K562 (cell line): ENCODE measurements around the gene ADAP1. TPM values are rescaled to one million over a fixed set of nuclear protein-coding genes. Genes with fewer than 3 reads are reported as not detected.
A peak's percentile ranks its signal among the peaks of the same experiment; 100 is the strongest.

Source experiments
- ATAC-seq: fragments of 200-7000 bp; cut with Tn5 transposase; 3 replicates; pipeline ENCODE4 v1.9.1; 2020; ENCODE audit warnings: moderate library complexity
- BruUV-seq: library from RNA; stranded (reverse); fragments of 400-500 nt; replicated peaks from 2 replicates; lab custom pipeline; 2021; lab: Mats Ljungman, UMichigan
- CTCF ChIA-PET: fragments of 300-600 bp; formaldehyde crosslinking; extraction: SDS; loops from one replicate; lab custom pipeline; 2021; ENCODE audit warnings: low intra/inter-chr PET ratio; lab: Yijun Ruan, JAX
- POLR2A ChIA-PET: fragments of 300-600, 350-650 bp; sonication (Branson Sonifier 250); formaldehyde crosslinking; extraction: SDS; loops from one replicate; lab custom pipeline; 2021; ENCODE audit warnings: antibody characterized with exemption, inconsistent platforms; lab: Yijun Ruan, JAX
- DNase-seq, 4 experiments: peaks; one replicate each; pipeline versions ENCODE4 v3.0.0 to v3.0.0-alpha.2; 2011 to 2018; ENCODE audit warnings: low spot score in 3 of 4, mixed read lengths in 3 of 4; ENCODE audit errors: extremely low read depth in 1 of 4
- FAIRE-seq: peaks from 2 replicates; lab custom pipeline; 2011; peaks lifted over from hg19 to GRCh38; lab: Jason Lieb, UNC
- H2AFZ ChIP-seq: 2 replicates; pipeline ENCODE4 v1.6.0; 2011; ENCODE audit warnings: low read depth, low read length, control low read depth, inconsistent platforms
- H3K27ac ChIP-seq: fragments of 200-600 bp; 3 replicates; pipeline ENCODE4 v1.8.0; 2011; ENCODE audit warnings: low read depth, mild to moderate bottlenecking, control low read depth, inconsistent platforms, low read length, moderate library complexity, mixed read lengths; ENCODE audit errors: extremely low read depth
- H3K27me3 ChIP-seq, 2 experiments: fragments of 300-600 bp in 1 of 2; 2 replicates in 1 of 2; 3 replicates in 1 of 2; pipeline versions ENCODE4 v1.6.0 to v1.8.0; 2011; ENCODE audit warnings: inconsistent platforms in 2 of 2, low read length in 2 of 2, mild to moderate bottlenecking in 1 of 2, mixed read lengths in 1 of 2, moderate library complexity in 1 of 2; ENCODE audit not compliant: control insufficient read depth in 2 of 2, insufficient read depth in 2 of 2
- H3K36me3 ChIP-seq: fragments of 300-600 bp; 3 replicates; pipeline ENCODE4 v1.8.0; 2011; ENCODE audit warnings: mild to moderate bottlenecking, low read length, inconsistent platforms; ENCODE audit not compliant: control insufficient read depth, insufficient read depth
- H3K4me1 ChIP-seq, 2 experiments: fragments of 200-600 bp in 1 of 2; replicated peaks in 1 of 2; 2 replicates in 1 of 2; 3 replicates in 1 of 2; pipeline versions ENCODE4 v1.5.1 to v1.8.0; 2011; ENCODE audit warnings: inconsistent platforms in 2 of 2, low read length in 2 of 2, mild to moderate bottlenecking in 1 of 2, mixed read lengths in 1 of 2, moderate library complexity in 1 of 2; ENCODE audit not compliant: control insufficient read depth in 2 of 2, insufficient read depth in 2 of 2
- H3K4me2 ChIP-seq: 2 replicates; pipeline ENCODE4 v1.6.1; 2011; ENCODE audit warnings: low read length, control low read depth, inconsistent platforms, mixed read lengths; ENCODE audit not compliant: insufficient read depth
- H3K4me3 ChIP-seq: fragments of 200-600 bp; sonication (generic), shearing (Covaris generic); 2 replicates; pipeline ENCODE4 v1.5.1; 2016; ENCODE audit warnings: control low read depth, inconsistent platforms
- H3K79me2 ChIP-seq: fragments of 200-600 bp; 3 replicates; pipeline ENCODE4 v1.8.0; 2011; ENCODE audit warnings: low read length, inconsistent platforms; ENCODE audit not compliant: control insufficient read depth, insufficient read depth
- H3K9ac ChIP-seq, 2 experiments: 2 replicates each; pipeline versions ENCODE4 v1.6.0 to v1.6.1; 2011; ENCODE audit warnings: low read depth in 2 of 2, low read length in 2 of 2, control low read depth in 1 of 2, inconsistent platforms in 1 of 2, mild to moderate bottlenecking in 1 of 2, mixed read lengths in 1 of 2; ENCODE audit not compliant: insufficient read depth in 1 of 2
- H3K9me1 ChIP-seq: one replicate; pipeline ENCODE4 v1.6.0; 2011; ENCODE audit warnings: inconsistent platforms, mild to moderate bottlenecking, low read length, moderate library complexity; ENCODE audit not compliant: control insufficient read depth, insufficient read depth
- H3K9me3 ChIP-seq: replicated peaks from 2 replicates; pipeline ENCODE4 v1.5.1; 2011; ENCODE audit warnings: low read depth, low read length, inconsistent platforms; ENCODE audit not compliant: control insufficient read depth, insufficient read depth
- H4K20me1 ChIP-seq: replicated peaks from 2 replicates; pipeline ENCODE4 v1.6.1; 2011; ENCODE audit warnings: low read length, inconsistent platforms, mixed read lengths; ENCODE audit not compliant: control insufficient read depth, insufficient read depth
- CBX3 ChIP-seq, 2 experiments: IDR thresholded peaks; 1 replicate in 1 of 2; 2 replicates in 1 of 2; pipeline ENCODE4 v1.6.1; 2012; ENCODE audit warnings: inconsistent platforms in 2 of 2, low read length in 2 of 2, borderline replicate concordance in 1 of 2, control low read depth in 1 of 2
- FOXJ2 ChIP-seq: fragments of 200-800 bp; sonication (Bioruptor generic); IDR thresholded peaks from 2 replicates; pipeline ENCODE4 v1.6.1; 2016; ENCODE audit warnings: missing genetic modification characterization, missing compliant biosample characterization
- LCOR ChIP-seq: sonication (generic); formaldehyde crosslinking; IDR thresholded peaks from 2 replicates; pipeline ENCODE4 v1.8.0; 2022; ENCODE audit warnings: mild to moderate bottlenecking, missing genetic modification reagents
- MEIS2 ChIP-seq: fragments of 450-650 bp; IDR thresholded peaks from 2 replicates; pipeline ENCODE4 v1.6.1; 2014; ENCODE audit warnings: mild to moderate bottlenecking; ENCODE audit not compliant: partially characterized antibody
- PKNOX1 ChIP-seq: fragments of 450-650 bp; IDR thresholded peaks from 2 replicates; pipeline ENCODE4 v1.6.1; 2016
- SMARCA5 ChIP-seq: fragments of 450-650 bp; IDR thresholded peaks from 2 replicates; pipeline ENCODE4 v1.6.1; 2016
- ZNF324 ChIP-seq: fragments of 250-450 bp; sonication (Bioruptor Pico); IDR thresholded peaks from 2 replicates; pipeline ENCODE4 v1.4.0; 2020; ENCODE audit warnings: mild to moderate bottlenecking
- WGBS: fragments of 100-300 bp; shearing (Covaris generic); methylation state at CpG from one replicate; pipeline ENCODE4 v1.1.6; 2016; ENCODE audit warnings: low coverage, mixed read lengths; ENCODE audit not compliant: insufficient coverage; ENCODE audit errors: missing lambda C conversion rate; 5-methylcytosine and 5-hydroxymethylcytosine counted together
- in situ Hi-C: fragments of 300-500 bp; cut with MboI; formaldehyde crosslinking; loops from 4 replicates; pipeline ENCODE4 v1.15.0; 2018; ENCODE audit warnings: inconsistent platforms, mixed read lengths
- intact Hi-C: fragments of 100-400 bp; cut with micrococcal nuclease; formaldehyde crosslinking; loops from 2 replicates; pipeline ENCODE4 v1.14.2; 2022
- polyA plus RNA-seq, 8 experiments: library from polyadenylated mRNA; depleted of rRNA in 4 of 8; stranded (reverse) in 5 of 8; unstranded in 3 of 8; fragments of >200 nt; fragmentation: Nextera tagmentation in 2 of 8; fragmentation: Illumina TruSeq in 1 of 8; extraction: Ambion mirVana in 2 of 8; extraction: Trizol in 1 of 8; gene quantifications; 2 replicates each; pipeline versions ENCODE4 v1.2.1 to v1.2.3, GENCODE V29; 2011 to 2014; ENCODE audit warnings: inconsistent platforms in 1 of 8, missing spikeins in 1 of 8
- total RNA-seq, 7 experiments: library from RNA; depleted of rRNA in 6 of 7; stranded (reverse); fragments of >200 nt in 6 of 7; fragmentation: Illumina TruSeq in 2 of 7; extraction: Trizol in 2 of 7; gene quantifications; 2 replicates each; pipeline versions ENCODE4 v1.2.1 to v1.2.3, GENCODE V29; 2011 to 2021; ENCODE audit warnings: low replicate concordance in 1 of 7
- TF ChIP-seq, protein P1 (sequence below), 2 experiments: IDR thresholded peaks in 1 of 2; conservative IDR thresholded peaks in 1 of 2; 2 replicates each; pipeline ENCODE4 v1.6.1; 2016; ENCODE audit warnings: low read depth in 2 of 2, mild to moderate bottlenecking in 1 of 2, missing compliant biosample characterization in 1 of 2, missing genetic modification characterization in 1 of 2, moderate library complexity in 1 of 2

Gene ADAP1
- total and polyA plus RNA-seq, 9 of the 15 experiments (the other 6 are each of a cell fraction or from before 2014, with no cell fraction given): 0.27 to 1.4 (median 0.52) TPM; not detected in 3

DNA sequence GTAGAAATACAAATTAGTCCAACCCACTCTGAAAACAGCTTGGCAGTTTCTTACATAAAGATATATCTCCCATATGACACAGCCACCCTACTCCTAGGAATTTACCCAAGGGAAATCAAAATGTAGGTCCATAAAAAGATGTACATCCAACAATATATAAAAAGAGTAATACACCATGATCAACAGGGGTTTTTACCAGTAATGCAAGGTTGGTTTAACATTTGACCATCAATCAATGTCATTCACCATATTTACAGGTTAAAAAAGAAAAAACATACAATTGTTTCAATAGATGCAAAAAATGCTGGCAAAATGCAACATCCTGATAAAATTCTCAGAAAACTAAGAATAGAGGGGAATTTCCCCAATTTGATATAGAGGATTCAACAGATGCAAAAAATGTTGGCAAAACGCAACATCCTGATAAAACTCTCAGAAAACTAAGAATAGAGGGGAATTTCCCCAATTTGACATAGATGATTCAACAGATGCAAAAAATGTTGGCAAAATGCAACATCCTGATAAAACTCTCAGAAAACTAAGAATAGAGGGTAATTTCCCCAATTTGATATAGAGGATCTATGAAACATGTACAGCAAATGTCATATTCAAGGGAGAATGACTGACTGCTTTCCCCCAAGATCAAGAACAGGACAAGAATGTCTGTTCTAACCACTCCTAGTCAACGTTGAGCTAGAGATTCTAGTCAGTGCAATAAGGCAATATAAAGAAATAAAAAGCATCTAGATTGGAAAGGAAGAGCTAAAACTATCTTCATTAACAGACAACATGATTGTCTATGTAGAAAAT is 13.7 kb downstream of the ADAP1 start:
- Histone ChIP-seq H3K27ac (no peak overlapping the region), H3K9me3 (peaks cover 8% of the 10 kb centered on the region), H3K4me1 (peaks cover 0 to 21% of the 10 kb centered on the region in 2 experiments; a peak in 2 of 5 replicates), H3K4me3 (no peak overlapping the region), H3K9me1 (no peaks in the 10 kb centered on the region), H2AFZ (no peak overlapping the region), H3K79me2 (no peaks in the 10 kb centered on the region), H3K9ac (no peak overlapping the region), H3K4me2 (no peak overlapping the region), H3K36me3 (no peaks in the 10 kb centered on the region), H4K20me1 (no peaks in the 10 kb centered on the region), H3K27me3 (peaks cover 0 to 12% of the 10 kb centered on the region in 2 experiments; a peak in 2 of 5 replicates)
- ATAC-seq (no peak), DNase-seq (no peak), FAIRE-seq (no peak)
- BruUV-seq: no TSS peak
- intact Hi-C loops (no loop called here), in situ Hi-C loops (no loop called here)
- TF ChIP-seq, protein P1, sequence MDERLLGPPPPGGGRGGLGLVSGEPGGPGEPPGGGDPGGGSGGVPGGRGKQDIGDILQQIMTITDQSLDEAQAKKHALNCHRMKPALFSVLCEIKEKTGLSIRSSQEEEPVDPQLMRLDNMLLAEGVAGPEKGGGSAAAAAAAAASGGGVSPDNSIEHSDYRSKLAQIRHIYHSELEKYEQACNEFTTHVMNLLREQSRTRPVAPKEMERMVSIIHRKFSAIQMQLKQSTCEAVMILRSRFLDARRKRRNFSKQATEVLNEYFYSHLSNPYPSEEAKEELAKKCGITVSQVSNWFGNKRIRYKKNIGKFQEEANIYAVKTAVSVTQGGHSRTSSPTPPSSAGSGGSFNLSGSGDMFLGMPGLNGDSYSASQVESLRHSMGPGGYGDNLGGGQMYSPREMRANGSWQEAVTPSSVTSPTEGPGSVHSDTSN (CRISPR knock-in tag; IDR thresholded peaks at IDR 0.05; ENCODE audit: low read depth): no peak
- TF ChIP-seq, protein P1 (tag; conservative IDR thresholded peaks at IDR 0.05; ENCODE audit: low read depth): peak; percentile 67; the same call in 1 of the 2 replicates
- TF ChIP-seq ZNF324 (CRISPR knock-in tag) (peak; percentile 94), CBX3 (IDR thresholded peaks at IDR 0.05; ENCODE audit: borderline replicate concordance in 1 of 2, low read length in 2 of 2) (peak in 1 of 2 experiments; percentile 92; a peak in 2 of 3 replicates), FOXJ2 (no peak), LCOR (CRISPR knock-in tag) (no peak), SMARCA5 (no peak), MEIS2 (peak; percentile 54), PKNOX1 (peak; percentile 70)
- 7% methylated on average over 2 of the region's 2 CpGs for WGBS
- ChIA-PET CTCF (no interaction called here), POLR2A (interaction anchor here (0.6 kb wide), 1 partner anchor 15 kb away, joined by 3 read pairs; no protein-coding TSS in a partner anchor)
